ENCODE measurements around the gene SNX9. TPM values are rescaled to one million over a fixed set of nuclear protein-coding genes. Genes with fewer than 3 reads are reported as not detected.
"Not testable (repeated sequence)": the region's sequence is repeated elsewhere in the genome, so short reads cannot be mapped to it uniquely, and the experiment has no call there.

The SNX9 gene
- total RNA-seq, 2 donors from 2014 or later, result 37.3 to 81.7 TPM

DNA sequence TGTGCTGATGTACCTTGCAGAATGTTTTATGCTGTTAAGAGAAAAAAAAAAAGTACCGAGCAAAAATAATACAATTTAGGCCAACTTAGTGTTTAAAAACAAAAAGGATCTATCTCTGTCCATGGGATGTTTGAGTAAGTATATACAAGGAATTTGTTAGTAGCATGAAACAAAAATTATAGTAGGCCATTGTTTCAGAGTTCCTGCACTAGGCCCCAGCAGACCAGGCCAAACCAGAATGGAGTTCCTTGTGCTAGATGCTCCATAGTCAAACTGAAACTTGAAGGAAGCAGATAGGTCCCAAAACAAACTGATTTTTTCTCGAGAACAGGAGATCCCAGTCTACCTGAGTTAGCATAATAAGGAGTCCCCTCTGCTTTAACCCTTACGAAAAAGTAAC lies 72.5 kb downstream of the SNX9 start:
- Histone ChIP-seq H3K4me1 (no peaks in the 10 kb centered on the region), H3K4me3 (no peak overlapping the region), H3K9me3 (no peaks in the 10 kb centered on the region), H3K9ac (ENCODE audit: low read depth in 2 of 2, low read length in 2 of 2) (no peak overlapping the region), H3K27ac (no peak overlapping the region), H3K36me3 (no peaks in the 10 kb centered on the region), H3K27me3 (no peaks in the 10 kb centered on the region)
- TF ChIP-seq, protein P1, sequence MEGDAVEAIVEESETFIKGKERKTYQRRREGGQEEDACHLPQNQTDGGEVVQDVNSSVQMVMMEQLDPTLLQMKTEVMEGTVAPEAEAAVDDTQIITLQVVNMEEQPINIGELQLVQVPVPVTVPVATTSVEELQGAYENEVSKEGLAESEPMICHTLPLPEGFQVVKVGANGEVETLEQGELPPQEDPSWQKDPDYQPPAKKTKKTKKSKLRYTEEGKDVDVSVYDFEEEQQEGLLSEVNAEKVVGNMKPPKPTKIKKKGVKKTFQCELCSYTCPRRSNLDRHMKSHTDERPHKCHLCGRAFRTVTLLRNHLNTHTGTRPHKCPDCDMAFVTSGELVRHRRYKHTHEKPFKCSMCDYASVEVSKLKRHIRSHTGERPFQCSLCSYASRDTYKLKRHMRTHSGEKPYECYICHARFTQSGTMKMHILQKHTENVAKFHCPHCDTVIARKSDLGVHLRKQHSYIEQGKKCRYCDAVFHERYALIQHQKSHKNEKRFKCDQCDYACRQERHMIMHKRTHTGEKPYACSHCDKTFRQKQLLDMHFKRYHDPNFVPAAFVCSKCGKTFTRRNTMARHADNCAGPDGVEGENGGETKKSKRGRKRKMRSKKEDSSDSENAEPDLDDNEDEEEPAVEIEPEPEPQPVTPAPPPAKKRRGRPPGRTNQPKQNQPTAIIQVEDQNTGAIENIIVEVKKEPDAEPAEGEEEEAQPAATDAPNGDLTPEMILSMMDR (IDR thresholded peaks at IDR 0.05), result no peak
- DNase-seq, result no peak
- intact Hi-C loops (cut with DNase I), result no loop called here

DNA sequence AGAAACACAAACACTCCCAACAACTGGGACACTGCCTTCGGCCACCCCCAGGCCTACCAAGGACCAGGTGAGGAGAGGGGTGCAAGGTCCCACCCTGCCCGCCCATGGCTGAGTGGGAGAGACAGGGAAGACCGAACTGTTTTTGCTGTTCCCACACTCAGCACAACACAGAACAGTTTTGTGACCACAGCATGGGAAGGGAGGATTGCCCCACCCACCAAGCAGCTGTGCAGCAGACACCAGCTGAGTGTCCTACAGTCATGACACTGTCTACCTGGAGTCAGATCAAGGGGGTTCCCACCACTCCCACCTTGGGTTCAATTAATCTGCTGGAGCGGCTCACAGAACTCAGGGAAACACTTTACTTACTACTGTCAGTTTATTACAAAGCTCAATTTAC lies 73.9 kb downstream of the SNX9 start:
- DNase-seq, result no peak
- TF ChIP-seq, protein P1 (IDR thresholded peaks at IDR 0.05), result no peak
- Histone ChIP-seq H3K4me3 (no peak overlapping the region), H3K9me3 (no peaks in the 10 kb centered on the region), H3K27me3 (no peaks in the 10 kb centered on the region), H3K27ac (no peak overlapping the region), H3K4me1 (no peaks in the 10 kb centered on the region), H3K36me3 (no peaks in the 10 kb centered on the region), H3K9ac (ENCODE audit: low read depth in 2 of 2, low read length in 2 of 2) (no peak overlapping the region)
- intact Hi-C loops (cut with DNase I), result no loop called here

DNA sequence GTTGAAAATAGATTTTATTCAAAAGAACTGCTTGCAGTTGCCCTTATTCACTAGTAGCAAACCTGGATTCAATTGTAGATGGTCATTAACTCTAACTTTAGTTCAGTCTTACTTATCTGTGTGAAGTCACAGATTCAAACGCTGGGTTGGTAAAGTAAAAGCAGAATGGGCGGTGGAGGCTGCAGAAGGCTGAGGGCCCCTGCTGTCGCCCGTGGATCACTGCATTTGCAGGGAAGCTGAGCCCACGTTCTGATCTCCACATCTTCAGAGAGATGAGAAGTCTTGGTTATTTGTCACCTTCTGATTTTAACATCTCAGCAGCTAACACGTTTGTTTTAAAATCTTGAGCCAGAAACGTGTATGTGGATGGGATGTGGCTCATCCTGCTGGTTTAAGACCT lies 75.1 kb downstream of the SNX9 start:
- no peak overlapping the region for H3K27ac ChIP-seq
- no peak overlapping the region for H3K9ac ChIP-seq (ENCODE audit: low read depth in 2 of 2, low read length in 2 of 2)
- H3K4me1 ChIP-seq, result no peaks in the 10 kb centered on the region
- no peak for DNase-seq
- intact Hi-C loops (cut with DNase I), result no loop called here
- H3K9me3 ChIP-seq, result no peaks in the 10 kb centered on the region
- H3K27me3 ChIP-seq, result no peaks in the 10 kb centered on the region
- TF ChIP-seq, protein P1 (IDR thresholded peaks at IDR 0.05), result no peak
- H3K4me3 ChIP-seq, result no peak overlapping the region
- H3K36me3 ChIP-seq, result no peaks in the 10 kb centered on the region

DNA sequence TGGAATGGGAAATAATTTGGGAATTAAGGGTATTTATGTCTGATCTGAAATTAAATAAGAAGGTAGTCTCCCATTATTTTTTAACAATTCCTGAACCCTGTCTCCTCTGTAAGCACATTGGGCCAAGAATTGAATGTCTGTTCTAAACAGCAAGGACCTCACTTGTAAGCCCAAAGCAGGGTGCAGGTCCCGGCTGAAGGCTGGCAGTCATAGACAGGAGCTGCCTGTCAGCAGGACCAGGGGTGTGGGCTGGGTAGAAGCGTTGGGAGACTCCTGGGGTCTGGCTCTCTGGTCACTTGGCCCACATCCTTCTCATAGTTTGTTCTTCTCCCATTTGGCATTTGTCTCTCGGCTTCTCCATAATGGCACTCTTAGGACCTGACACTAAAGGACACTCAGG lies 75.6 kb downstream of the SNX9 start:
- H3K4me1 ChIP-seq, result no peaks in the 10 kb centered on the region
- TF ChIP-seq, protein P1 (IDR thresholded peaks at IDR 0.05), result no peak
- H3K9ac ChIP-seq (ENCODE audit: low read depth in 2 of 2, low read length in 2 of 2), result no peak overlapping the region
- H3K4me3 ChIP-seq, result no peak overlapping the region
- H3K27ac ChIP-seq, result no peak overlapping the region
- no peak for DNase-seq
- no peaks in the 10 kb centered on the region for H3K27me3 ChIP-seq
- no peaks in the 10 kb centered on the region for H3K36me3 ChIP-seq
- no peaks in the 10 kb centered on the region for H3K9me3 ChIP-seq
- intact Hi-C loops (cut with DNase I), result no loop called here

DNA sequence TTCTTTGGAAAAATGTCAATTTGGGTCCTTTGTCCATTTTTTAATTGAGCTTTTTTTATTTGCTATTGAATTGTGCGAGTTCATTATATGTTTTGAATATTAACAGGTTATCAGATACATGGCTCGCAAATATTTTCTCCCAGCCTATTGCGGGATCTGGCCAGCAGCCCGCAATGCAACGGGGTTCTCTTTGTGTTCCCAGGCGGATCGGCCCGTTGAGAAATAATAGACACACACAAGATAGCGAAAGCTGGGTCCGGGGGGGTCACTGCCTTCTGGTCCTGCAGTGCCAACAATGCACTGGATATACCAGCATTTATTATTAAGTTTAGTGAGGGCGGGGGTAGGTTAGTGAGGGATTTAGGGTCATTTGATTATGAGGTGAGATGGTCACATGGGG lies 77.2 kb downstream of the SNX9 start:
- H3K36me3 ChIP-seq; H3K27ac ChIP-seq; intact Hi-C loops (cut with DNase I); H3K4me1 ChIP-seq; H3K9ac ChIP-seq (ENCODE audit: low read depth in 2 of 2, low read length in 2 of 2); H3K4me3 ChIP-seq; H3K9me3 ChIP-seq; H3K27me3 ChIP-seq; DNase-seq: not testable (repeated sequence)

DNA sequence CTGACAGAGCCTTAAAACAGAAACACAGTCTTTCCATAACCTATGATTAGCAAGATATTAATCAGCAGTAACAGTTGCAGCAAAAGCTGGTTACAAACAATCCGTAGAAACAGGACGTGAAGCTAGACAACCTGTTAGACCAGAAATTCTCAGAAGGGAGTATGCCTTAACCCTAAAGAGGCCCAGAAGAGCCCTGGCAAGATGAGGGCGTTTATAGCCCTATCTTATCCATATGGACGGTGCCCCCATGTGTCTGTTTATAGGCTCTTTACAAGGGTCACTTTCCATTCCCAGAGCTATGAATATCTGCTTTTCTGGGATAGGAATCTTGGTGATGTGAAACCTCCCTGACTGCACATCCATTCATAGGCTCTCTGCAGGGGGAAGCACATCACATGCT lies 77.7 kb downstream of the SNX9 start:
- not testable (repeated sequence) for H3K36me3 ChIP-seq

DNA sequence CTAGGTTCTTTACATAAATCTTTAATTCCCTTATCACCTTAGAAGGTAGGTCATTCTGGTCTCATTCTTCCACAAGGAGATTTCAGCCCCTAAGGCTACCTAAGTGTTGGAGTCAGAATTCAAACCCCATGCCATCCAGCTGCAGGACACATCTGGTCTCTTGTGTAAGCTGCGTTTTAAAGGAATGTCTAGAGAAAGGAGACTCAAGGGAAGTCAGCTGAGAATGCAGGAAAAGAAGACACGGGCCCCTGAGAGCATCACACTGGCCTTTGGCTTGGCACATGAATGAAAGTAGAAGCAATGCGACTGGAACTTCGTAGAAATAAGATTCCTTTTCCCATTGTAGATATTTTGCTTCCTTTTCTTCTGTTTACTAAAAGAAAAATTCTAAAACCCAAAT lies 82.0 kb downstream of the SNX9 start:
- H3K27ac ChIP-seq, result no peak overlapping the region
- H3K9me3 ChIP-seq, result no peaks in the 10 kb centered on the region
- no peaks in the 10 kb centered on the region for H3K27me3 ChIP-seq
- no peak for DNase-seq
- H3K9ac ChIP-seq (ENCODE audit: low read depth in 2 of 2, low read length in 2 of 2), result no peak overlapping the region
- peaks cover 7% of the 10 kb centered on the region for H3K36me3 ChIP-seq
- TF ChIP-seq, protein P1 (IDR thresholded peaks at IDR 0.05), result no peak
- intact Hi-C loops (cut with DNase I), result no loop called here
- no peak overlapping the region for H3K4me3 ChIP-seq
- H3K4me1 ChIP-seq, result no peaks in the 10 kb centered on the region

More for the DNA sequence above, 77.7 kb downstream of the SNX9 start:
- H3K27me3 ChIP-seq; H3K4me3 ChIP-seq; H3K9me3 ChIP-seq; H3K9ac ChIP-seq (ENCODE audit: low read depth in 2 of 2, low read length in 2 of 2); intact Hi-C loops (cut with DNase I); H3K4me1 ChIP-seq; H3K27ac ChIP-seq; DNase-seq: not testable (repeated sequence)
